Effector CD4-positive, alpha-beta T cell (primary cell): ENCODE data around the gene PRPF40B.

Experiments
- DNase-seq: peaks from one replicate; pipeline ENCODE4 v3.0.0-alpha.2; 2020

The PRPF40B gene

DNA sequence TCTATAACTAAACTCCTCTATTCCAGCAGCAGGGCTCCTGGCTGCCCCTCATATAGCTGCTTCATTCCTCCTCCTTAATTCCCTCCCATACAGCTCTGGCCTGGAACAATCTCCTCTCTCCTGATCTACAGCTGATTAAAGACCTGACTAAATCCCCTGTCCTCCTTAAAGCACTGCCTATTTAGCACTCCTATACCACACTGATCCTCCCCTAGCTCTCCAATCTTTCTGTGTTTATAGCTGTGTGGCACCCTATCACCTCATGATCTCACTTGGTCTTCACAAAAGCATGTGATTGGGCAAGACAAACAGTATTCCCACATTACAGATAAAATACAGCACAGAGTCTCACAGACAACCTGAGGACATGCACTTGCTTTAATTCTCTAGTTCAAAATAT, 66.4 kb downstream of the PRPF40B start:
- DNase-seq = no peak

DNA sequence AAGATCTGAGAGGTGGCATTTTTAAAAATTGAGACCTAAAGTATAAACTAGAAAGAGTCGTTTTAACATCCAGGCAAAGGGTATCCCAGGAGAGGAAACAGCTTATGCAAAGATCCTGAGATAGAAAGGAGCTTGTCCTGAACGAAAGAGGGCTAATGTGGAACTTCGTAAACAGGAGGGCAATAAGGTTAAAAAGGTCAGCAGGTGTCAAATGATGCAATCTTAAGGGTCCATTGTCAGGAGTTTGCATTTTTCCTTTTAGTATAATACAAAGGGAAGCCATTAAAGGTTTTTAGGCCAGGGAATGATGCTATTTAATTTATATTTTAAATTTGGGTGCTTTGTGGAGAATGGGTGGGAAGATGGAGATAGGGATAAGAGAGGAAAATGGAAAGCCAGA, 69.5 kb downstream of the PRPF40B start:
- no peak for DNase-seq

DNA sequence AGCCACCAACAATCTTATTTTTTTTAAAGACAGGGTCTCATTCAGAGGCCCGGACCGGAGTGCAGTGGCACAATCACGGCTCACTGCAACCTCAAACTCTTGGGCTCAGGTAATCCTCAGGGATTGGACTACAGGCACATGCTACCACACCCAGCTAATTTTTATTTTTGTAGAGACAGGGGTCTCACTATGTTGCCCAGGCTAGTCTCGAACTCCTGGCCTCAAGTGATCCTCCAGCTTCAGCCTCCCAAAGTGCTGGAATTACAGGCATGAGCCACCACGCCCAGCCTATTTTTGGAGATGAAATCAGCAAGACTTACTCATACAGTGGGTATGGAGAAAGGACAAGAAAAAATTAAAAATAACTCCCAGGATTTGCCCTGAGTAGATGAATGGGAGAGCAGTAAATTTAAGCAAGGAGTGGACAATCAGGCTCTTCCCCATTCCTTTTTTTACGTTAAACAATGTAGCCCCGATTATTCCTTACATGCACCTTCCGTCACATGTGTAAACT, 70.6 kb downstream of the PRPF40B start:
- DNase-seq = no peak
